HG02884 (cell line): ENCODE measurements around the gene TREML4.
A peak's percentile ranks its signal among the peaks of the same experiment; 100 is the strongest.

Experiments used
- ATAC-seq: cut with Tn5 transposase; IDR thresholded peaks from one replicate; pipeline ENCODE4 v1.9.1; 2021; ENCODE audit warnings: mild to moderate bottlenecking, moderate library complexity; ENCODE audit not compliant: unreplicated experiment

TREML4 gene

DNA sequence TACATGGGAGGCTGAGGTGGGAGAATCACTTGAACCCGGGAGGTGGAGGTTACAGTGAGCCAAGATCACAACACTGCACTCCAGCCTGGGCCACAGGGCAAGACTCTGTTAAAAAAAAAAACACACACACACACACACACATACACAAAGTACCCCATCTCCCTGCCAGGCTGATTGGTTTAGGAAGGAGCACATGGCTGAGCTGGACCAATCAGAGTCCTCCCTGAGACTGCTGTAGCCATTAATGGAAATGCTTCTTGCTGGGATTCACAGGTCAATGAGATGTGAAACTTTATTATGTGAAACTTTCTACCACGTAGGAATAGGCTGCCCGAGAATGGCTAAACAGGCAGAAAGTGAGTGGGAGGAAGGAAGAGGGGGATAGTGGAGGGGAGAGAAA lies 55.5 kb downstream of the TREML4 start:
- no peak for ATAC-seq

DNA sequence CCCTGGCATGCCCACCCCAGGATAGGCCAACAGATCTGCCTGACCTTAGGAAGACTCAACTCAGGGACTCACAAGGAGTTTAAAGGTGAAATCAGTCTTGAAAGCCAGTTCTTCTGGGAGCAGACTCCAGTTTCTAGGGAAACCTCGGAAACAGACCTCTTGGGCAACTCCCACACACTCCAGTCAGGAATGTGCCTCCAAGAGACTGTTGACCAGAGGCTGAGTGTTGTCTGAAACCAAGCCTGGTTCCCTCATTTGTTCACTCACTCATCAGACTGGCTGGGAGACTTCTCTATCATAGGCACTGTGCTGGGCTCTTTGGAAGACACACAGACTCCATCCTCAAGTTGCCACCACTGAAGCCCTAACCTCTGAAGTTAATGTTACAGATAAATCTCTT lies 56.6 kb downstream of the TREML4 start:
- no peak for ATAC-seq

DNA sequence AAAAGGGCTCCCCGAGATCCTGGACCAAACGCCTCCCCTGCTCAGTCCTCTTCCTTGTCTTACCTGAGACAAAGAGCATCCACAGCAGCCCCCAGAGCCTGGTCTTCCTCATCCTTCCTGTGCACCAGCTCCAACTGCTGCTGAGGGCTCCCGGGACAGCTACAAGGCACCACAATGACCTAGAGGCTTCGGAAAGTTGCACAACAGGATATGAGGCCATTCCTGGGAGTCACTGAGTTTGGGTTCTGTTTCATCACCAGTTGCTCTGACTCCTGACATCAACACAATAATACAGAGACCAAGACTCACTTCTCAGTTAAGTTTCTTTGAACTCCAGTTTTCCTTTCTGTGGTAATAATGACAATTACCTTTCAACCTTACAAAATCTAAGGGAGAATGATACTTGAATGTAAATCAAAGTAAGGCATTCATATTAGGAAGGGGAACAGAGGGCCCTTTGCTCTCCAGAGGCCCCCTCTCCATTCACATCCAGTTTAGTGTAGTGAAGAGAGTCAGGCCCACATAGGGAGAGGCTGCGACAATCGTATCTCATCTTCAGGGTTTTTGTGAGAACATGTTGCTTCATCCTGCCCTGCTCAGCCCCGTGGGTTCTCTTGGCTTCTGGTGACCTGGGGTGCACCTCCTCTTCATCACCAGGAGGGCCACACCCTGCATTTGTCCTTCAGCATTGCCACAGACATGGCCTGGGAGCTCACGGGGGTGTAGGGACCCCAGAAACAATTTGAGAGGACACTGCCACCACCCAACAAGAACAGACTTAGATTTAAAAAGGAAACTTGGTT lies 58.6 kb downstream of the TREML4 start, which contains the start of gene TREM1:
TREM1 (minus strand) TSS at position 139 of the 803 bp plus-strand sequence; CDS start at position 112, 27 bp downstream.
- ATAC-seq: no peak

DNA sequence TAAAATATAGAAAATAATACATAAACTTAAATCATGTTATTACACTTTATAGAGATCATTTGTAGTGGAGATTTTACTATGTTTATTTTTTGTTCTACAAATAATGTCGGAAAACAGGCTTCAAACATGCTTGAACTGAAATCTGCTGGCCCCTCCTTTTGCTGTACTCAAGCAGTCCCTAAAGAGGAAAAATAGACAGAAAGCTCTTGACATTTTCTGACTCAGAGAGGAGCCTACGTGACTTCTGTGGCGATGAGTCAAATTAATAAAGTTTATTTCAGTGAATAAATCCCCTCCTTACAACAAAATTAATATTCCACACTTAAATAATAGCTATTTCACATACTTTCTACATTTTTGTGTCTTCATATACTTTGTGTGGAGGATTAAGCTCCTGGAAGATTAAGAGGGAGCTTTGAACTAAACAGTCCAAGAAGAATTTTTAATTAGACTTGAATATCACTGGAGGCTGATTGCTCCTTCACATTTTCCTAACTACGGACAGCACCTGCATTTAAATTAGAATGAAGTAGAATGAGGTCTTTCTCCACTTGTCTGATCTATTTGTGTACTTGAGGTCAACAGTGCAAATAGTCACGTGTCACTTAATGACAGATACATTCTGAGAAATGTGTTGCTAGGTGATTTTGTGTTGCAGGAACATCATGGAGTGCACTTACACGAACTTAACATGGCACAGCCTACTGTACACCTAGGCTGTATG lies 60.0 kb downstream of the TREML4 start:
- ATAC-seq: peak; percentile 48
